Measurements from ENCODE around the gene CNNM2. TPM values are rescaled to one million over a fixed set of nuclear protein-coding genes. Genes with fewer than 3 reads are reported as not detected.
A peak's percentile ranks its signal among the peaks of the same experiment; 100 is the strongest.
"Not testable (repeated sequence)": the region's sequence is repeated elsewhere in the genome, so short reads cannot be mapped to it uniquely, and the experiment has no call there.

The CNNM2 gene
- total RNA-seq, 1 donor from 2014 or later: 12.5 TPM

DNA sequence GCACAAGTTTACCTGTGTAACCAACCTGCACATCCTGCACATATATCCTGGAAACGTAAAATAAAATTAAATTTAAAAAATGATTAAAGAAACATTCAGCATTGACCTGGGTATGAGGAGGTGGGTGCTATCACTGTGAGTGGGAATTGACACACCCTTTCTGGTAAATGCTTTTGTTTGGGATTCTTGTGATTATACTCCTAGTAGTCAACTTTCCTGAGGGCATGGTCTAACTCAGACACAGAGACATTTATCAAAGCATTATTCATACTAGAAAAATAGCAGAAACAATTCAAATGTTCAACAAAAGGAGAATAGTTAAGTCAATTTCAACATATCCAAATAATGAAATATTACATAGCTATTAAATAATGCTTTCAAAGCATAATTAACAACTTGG lies 44.2 kb downstream of the CNNM2 start:
- Mint-ChIP-seq H3K9me3 (no peaks in the 10 kb centered on the region), H3K27me3 (ENCODE audit: low read depth) (no peaks in the 10 kb centered on the region), H3K27ac (no peak overlapping the region), H3K36me3 (no peaks in the 10 kb centered on the region), H3K4me3 (no peak overlapping the region), H3K4me1 (peaks cover 25% of the 10 kb centered on the region)
- no peak for DNase-seq (ENCODE audit: low spot score in 2 of 2, unreplicated experiment in 2 of 2)
- TF ChIP-seq, protein P1, sequence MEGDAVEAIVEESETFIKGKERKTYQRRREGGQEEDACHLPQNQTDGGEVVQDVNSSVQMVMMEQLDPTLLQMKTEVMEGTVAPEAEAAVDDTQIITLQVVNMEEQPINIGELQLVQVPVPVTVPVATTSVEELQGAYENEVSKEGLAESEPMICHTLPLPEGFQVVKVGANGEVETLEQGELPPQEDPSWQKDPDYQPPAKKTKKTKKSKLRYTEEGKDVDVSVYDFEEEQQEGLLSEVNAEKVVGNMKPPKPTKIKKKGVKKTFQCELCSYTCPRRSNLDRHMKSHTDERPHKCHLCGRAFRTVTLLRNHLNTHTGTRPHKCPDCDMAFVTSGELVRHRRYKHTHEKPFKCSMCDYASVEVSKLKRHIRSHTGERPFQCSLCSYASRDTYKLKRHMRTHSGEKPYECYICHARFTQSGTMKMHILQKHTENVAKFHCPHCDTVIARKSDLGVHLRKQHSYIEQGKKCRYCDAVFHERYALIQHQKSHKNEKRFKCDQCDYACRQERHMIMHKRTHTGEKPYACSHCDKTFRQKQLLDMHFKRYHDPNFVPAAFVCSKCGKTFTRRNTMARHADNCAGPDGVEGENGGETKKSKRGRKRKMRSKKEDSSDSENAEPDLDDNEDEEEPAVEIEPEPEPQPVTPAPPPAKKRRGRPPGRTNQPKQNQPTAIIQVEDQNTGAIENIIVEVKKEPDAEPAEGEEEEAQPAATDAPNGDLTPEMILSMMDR (IDR thresholded peaks at IDR 0.05; ENCODE audit: unreplicated experiment): no peak

DNA sequence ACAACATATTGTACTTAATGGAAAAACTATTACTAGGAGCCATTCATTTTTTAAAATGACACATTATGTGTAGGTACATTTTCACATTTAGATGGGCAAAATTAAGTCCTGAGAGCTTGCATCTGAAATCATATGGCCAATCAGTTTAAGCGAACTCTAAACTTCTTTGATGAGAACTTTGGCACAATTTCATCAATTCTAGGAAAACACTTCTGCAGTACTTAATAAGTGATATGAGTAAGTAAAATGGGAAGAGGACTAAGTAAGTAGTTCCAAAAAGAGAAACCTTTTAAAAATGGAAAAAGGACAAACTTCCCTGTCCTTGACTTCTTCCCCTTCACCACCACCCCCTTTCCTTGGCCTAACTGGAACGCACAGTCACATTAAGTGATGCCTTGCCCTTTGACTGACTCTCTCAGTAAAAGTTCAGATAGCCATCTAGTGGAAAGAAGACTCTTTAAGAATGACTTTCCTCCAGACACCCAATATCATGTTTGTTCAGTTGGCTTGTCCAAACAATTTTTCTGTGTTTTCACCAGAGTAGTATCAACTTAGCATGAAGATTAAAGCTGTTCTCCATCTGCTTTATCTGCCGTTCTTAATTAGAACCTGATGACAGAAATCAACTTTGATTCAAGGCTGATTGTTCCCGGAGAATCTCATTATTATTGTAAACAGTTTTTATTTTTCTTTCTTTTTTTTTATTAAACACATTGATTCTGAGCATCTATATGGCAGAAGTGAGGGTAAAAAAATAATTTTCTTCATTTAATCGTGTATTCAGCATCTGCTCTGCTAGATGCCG lies 45.1 kb downstream of the CNNM2 start:
- Mint-ChIP-seq H3K36me3 (no peaks in the 10 kb centered on the region), H3K4me1 (peaks cover 25% of the 10 kb centered on the region), H3K27ac (peak overlapping the region; percentile 33), H3K9me3 (no peaks in the 10 kb centered on the region), H3K27me3 (ENCODE audit: low read depth) (no peaks in the 10 kb centered on the region), H3K4me3 (no peak overlapping the region)
- TF ChIP-seq, protein P1 (IDR thresholded peaks at IDR 0.05; ENCODE audit: unreplicated experiment): no peak
- no peak for DNase-seq (ENCODE audit: low spot score in 2 of 2, unreplicated experiment in 2 of 2)

DNA sequence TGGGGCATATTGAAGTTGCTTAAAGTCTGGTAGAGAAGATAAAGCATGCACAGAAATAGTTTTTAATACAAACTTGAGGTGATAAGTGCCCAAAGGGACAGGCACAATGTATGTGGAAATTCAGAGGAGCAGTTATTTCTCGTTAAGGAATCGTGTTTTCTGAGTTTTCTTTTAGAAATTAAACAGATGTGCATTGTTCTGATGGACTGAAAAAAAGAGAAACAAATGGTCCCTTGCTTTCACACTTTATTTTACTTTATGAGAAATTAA lies 45.6 kb downstream of the CNNM2 start:
- Mint-ChIP-seq H3K36me3 (no peaks in the 10 kb centered on the region), H3K27ac (peak overlapping the region; percentile 33), H3K4me1 (peaks cover 25% of the 10 kb centered on the region), H3K9me3 (no peaks in the 10 kb centered on the region), H3K27me3 (ENCODE audit: low read depth) (no peaks in the 10 kb centered on the region), H3K4me3 (no peak overlapping the region)
- TF ChIP-seq, protein P1 (IDR thresholded peaks at IDR 0.05; ENCODE audit: unreplicated experiment): no peak
- no peak for DNase-seq (ENCODE audit: low spot score in 2 of 2, unreplicated experiment in 2 of 2)

DNA sequence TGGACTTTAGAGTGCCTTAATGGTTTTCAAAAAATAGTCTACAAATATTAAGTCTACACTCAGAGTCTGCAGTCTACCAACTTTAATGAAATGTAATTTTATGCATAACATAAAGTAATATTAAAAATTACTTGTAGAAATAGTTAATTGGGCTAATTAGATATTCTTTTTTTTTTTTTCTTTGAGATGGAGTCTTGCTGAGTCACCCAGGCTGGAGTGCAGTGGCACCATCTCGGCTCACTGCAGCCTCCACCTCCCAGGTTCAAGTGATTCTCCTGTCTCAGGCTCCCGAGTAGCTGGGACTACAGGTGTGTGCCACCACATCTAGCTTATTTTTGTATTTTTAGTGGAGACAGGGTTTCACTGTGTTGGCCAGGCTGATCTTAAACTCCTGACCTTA lies 46.0 kb downstream of the CNNM2 start:
- not testable (repeated sequence) for H3K9me3 Mint-ChIP-seq; H3K4me3 Mint-ChIP-seq; H3K27ac Mint-ChIP-seq; DNase-seq (ENCODE audit: low spot score in 2 of 2, unreplicated experiment in 2 of 2); H3K27me3 Mint-ChIP-seq (ENCODE audit: low read depth); H3K36me3 Mint-ChIP-seq
- H3K4me1 Mint-ChIP-seq: peaks cover 25% of the 10 kb centered on the region

DNA sequence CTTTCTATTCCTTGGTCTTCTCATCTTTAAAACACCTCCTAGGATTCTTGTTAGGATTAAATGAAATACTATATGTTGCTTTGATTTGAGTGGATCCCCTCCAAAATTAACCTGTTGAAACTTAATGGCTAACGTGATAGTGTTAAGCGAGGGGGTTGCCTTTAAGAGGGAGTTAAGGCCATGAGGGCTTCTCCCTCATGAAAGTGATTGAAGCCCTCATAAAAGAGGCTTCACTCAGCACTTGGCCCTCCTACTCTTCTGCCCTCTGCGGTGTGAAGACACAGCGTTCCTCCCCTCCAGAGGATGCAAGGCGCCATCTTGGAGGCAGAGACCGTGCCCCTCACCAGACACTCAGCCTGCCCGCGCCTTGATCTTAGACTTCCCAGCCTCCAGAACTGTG lies 46.6 kb downstream of the CNNM2 start:
- Mint-ChIP-seq H3K27ac (peak overlapping the region; percentile 88), H3K4me3 (peak overlapping the region; percentile 31), H3K36me3 (no peaks in the 10 kb centered on the region), H3K4me1 (peaks cover 25% of the 10 kb centered on the region), H3K9me3 (no peaks in the 10 kb centered on the region), H3K27me3 (ENCODE audit: low read depth) (no peaks in the 10 kb centered on the region)
- TF ChIP-seq, protein P1 (IDR thresholded peaks at IDR 0.05; ENCODE audit: unreplicated experiment): no peak
- no peak for DNase-seq (ENCODE audit: low spot score in 2 of 2, unreplicated experiment in 2 of 2)

DNA sequence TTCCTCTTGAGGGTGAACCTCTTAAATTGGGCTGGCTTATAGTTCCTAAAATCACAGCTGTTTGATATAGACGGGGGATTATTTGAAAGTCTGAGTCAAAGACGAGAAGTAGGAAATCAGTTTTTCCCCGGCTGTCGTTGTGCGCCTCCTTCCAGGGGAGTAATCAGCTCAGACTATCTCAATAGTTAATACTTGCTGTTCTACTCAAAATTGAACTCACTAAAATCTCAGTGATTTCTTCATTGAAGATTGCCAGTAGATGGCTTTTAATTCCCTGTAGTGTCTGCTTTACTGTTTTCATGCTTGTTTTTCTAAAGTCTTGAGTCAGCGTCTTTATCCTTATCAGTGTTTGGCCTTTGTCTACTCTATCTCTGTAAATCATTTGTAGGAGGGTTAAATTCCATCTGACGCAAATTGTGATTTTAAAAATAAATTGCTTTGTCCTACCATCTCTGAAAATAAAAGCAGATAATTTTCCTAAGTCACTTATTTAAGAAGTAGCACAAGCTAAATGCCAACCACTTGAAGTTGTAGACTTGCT lies 47.3 kb downstream of the CNNM2 start:
- TF ChIP-seq, protein P1 (IDR thresholded peaks at IDR 0.05; ENCODE audit: unreplicated experiment): no peak
- H3K27ac Mint-ChIP-seq: peak overlapping the region; percentile 88
- H3K4me3 Mint-ChIP-seq: peak overlapping the region; percentile 31
- peaks cover 25% of the 10 kb centered on the region for H3K4me1 Mint-ChIP-seq
- no peaks in the 10 kb centered on the region for H3K27me3 Mint-ChIP-seq (ENCODE audit: low read depth)
- DNase-seq (ENCODE audit: low spot score in 2 of 2, unreplicated experiment in 2 of 2): no peak
- H3K9me3 Mint-ChIP-seq: no peaks in the 10 kb centered on the region
- H3K36me3 Mint-ChIP-seq: no peaks in the 10 kb centered on the region
